NCI-H146 (cell line): ENCODE data around the gene TENT5A.
"Not testable (repeated sequence)": the region's sequence is repeated elsewhere in the genome, so short reads cannot be mapped to it uniquely, and the experiment has no call there.

Experiments used
- DNase-seq: peaks from one replicate; lab custom pipeline; 2025; lab: John Stamatoyannopoulos, UW

Gene TENT5A

DNA sequence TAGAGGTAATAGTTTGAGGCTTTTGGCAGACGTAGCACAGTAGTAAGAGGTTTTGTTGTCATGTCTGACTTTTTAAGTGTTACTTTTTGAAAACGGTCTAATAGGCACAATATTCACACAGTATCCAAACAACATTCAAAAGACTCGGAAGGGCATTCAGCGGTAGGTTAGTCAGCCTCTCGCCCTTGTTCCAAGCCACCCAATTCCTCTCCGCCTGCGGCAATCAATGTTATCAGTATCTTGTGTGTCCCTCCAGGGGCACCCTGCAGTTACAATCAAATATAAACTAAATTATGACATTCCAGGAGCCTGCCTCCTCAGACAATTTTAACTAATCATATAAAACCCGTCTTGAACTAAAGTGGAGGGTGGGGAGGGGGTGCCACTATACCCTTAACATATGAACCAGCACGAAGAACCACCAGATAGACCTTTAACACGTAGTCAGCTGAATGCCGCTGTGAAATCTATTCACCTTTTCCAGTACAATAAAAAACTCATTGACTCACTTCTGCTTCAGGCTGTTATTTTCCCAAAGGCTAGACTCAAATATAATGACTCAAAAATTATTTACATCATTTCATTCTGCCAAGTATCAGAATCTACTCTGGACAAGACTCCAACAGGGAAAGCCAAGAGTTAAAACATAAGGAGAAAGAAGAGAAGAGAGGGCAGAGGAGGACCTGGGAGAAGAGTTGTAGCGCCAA lies 1.6 kb downstream of the TENT5A start:
- DNase-seq = peak; percentile 88

DNA sequence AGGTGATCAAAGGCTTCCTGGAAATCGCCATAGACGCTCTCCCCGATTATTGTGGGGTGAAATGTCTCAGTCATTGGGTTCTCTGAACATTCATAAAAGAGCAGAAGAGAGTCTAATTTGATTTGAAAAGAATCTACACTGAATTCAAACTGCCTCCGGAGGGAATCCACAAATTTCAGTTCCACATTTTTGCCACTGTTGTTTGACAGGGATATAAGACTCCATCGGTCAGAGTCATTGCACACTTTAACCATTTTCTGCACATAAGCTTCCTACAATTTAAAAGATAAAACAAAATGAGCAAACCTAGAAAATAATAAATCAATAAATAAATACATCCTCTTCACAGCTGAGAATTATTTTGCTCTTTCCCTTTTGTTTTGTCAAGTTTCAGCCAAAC lies 2.3 kb downstream of the TENT5A start:
- DNase-seq = no peak

DNA sequence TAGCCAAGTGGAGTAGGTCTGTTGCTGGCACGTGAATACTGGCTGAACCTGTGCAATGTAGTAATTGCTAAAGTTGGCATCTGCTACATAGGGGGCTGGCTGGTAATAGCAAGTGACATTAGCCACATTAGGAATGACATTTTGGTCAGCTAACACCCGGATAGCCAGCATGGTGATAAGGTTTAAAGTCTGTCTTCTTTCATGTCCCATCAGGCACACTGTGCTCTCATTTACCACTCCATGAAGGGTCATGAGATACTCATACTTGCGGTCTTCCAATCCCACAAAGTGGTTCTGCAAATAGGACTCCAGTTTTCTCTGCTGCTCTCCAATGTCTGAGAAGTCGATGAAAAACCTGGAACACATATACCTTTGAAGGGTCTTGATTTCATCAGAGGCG lies 2.8 kb downstream of the TENT5A start:
- no peak for DNase-seq

DNA sequence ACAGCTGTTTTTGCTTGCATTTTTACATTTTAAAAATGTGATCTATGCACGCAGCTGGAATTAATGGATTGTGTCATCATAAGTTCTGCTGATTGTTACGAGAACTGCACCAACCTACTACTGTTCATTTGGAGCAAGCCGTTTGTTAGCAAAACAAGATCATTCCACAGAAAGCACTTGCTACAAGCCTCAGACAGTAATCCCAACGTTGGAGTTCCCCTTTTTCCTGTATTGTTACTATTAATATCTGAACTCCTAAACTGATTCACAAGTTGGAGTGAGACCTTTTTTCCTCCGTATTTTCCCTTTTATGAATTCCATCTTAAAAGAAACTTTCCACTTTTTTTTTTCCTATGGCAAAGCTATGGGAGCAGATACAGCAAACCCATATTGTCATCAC lies 3.5 kb downstream of the TENT5A start:
- DNase-seq = no peak

DNA sequence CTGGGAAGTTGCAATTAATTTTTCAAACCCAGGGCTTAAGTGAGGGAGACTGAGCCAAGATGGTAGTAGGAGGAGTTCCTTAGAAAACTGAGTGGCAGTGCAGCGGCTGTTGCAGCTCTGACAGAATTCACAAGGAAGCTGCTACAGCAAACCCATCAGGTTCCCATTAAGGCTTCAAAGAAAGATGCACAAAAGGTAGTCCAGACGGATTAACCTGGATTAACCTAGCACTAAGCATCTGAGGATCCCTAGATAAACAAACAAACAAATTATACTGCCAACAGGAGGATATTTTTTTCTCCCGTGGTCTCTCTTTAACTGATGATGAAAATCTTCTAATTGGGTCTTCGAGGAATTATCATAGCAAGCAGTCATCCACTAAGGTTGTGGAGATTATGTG lies 5.2 kb downstream of the TENT5A start:
- DNase-seq = no peak

DNA sequence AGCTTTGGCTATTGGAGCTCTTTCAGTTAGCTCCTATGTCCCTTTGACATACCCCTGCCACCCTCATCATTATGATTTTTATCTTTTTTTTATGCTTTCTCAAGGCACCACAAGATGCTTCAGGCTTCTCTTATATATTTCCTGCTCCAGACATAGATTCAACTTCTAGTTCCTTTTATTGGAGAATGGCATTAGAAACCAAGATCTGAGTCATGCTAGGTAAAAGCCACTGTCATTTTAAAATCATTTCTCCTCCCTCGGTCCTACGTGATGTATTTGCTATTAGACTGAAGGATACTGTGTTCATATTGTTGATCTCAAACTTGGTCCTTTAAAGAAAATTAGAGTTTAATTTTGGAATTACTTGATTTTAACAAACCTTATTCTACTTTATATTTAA lies 8.3 kb downstream of the TENT5A start:
- no peak for DNase-seq

DNA sequence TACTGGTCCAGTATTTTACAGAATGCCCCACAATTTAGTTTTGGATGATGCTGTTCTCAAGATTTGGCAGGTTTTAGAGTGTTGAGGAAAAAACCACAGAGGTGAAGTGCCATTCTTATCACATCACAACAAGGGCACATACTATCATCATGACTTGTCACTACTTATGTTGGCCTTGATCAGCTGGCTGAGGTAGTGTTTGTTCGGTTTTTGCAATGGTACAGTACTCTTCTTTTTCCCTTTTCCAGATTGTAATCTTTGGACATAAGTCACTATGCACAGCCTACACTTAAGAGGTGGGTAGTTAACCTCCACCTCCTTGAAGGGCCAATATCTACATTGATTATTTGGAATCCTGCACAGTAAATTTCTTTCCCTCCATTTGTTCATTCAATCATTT lies 8.8 kb downstream of the TENT5A start:
- no peak for DNase-seq

DNA sequence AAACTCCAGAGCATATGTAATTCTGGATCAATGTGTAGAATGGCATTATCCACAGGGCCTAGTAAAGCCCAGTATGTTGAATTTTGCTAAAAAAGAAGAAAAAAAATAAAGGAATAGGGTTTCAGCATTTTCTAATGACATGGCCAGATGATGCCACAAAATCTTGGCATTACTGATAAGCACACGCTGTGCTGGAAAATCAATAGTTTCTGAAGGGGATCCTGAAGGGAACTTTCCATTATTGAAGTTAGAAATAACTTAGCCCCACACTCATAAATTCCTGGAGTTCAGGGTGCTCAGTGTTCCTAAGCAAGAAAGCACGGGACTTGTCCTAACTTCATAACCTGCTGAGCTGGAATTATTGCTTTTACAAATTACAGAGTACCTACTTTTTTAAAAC lies 10.8 kb downstream of the TENT5A start:
- no peak for DNase-seq

DNA sequence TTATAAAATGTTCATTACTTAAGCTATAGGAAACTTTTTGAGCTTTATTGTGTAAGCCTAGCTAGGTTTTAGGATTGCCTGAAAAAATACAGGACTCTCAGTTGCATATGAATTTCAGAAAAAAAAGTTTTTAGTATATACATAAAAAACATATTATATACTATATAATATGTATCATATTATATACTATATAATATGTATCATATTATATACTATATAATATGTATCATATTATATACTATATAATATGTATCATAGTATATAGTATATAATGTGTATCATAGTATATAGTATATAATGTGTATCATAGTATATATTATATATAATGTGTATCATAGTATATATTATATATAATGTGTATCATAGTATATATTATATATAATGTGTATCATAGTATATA lies 11.9 kb downstream of the TENT5A start:
- not testable (repeated sequence) for DNase-seq

DNA sequence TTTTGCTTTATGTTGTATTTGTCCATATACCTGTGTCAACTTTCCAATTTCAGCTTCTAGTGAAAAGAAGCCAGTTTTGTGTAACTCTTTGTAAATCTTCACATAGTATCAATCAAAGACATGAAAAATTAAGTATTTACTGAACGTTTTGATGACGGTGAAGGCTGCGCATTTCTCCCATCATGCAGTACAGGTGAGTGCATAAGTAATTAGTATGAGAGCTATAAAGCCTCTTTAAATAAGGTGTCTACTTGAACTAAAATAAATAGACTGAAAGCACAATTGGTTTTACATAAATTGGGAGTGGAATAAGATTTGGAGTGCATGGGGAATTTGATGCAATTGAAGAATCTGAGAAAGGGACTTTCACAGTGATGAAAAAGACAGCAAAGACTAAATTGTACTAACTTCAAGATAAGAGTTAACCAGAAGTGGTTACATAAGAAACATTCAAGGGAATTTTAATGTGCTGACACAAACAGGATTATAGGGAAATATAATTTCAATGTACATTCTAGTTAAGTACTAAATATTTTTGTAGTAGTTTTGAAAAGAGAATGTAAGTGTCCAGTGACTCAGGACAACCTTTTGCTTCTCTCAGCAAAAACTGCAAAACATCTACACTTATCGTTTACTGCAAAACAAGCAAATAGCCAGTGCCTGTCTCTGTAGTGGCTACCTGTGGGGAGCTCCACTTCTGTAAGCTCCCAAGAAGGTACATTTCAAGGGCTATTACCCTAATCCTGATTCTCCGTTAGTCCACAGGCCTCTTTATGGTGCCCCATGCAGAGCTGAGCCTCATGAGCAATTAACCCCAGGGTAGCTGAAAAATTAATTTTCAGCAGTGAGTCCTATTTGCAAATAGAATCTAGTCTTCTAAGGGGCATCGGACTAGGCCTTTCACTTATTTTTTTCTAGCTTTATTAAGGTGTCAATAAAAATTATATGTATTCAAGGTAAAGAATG lies 13.0 kb downstream of the TENT5A start:
- peak; percentile 6 for DNase-seq

DNA sequence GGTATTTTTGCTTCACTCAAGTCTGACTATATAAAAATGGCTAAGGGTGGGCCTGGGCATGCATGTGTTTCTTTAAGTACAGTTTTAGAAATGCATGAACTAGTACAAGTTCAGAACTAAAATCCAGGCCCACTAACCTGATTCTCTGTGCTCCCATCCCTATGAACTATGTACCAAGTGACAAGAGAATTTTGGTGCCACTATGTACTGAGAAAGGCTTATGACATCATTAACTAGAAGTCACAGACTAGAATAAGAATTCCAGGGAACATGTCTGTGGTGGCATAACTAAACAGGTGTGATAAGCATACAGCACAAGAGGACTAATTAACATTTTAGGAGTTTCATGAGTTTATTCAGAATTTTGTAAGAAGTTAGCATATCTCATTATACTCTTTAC lies 16.1 kb downstream of the TENT5A start:
- DNase-seq = no peak

DNA sequence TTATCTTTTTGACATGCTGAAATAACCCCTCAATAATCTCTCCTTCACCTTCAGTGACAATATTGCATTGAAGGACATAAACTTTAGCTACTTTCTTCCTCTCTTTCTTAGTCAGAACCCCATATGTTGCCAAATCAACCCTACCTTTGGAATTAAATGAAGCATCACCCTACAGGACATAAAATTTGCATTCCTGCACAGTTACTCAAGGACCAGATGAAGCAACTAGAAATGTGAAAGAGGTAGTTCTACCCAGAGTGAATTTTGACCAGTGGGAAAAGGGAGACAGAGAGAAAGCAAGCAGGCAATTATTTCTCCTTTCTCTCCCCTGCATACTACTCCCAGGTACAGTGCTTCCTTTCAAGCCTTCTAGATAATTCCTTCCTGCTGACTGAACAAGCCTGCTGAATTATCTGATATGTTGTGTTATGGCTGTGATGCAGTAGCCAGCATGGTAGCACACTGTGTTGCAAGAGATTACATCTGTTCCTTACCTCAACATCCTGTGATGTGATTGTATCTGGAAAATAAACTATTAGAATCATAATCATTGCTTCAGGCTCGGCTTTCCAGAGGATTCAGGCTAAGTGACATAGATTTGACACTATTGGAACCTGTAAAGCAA lies 16.6 kb downstream of the TENT5A start:
- DNase-seq = no peak

DNA sequence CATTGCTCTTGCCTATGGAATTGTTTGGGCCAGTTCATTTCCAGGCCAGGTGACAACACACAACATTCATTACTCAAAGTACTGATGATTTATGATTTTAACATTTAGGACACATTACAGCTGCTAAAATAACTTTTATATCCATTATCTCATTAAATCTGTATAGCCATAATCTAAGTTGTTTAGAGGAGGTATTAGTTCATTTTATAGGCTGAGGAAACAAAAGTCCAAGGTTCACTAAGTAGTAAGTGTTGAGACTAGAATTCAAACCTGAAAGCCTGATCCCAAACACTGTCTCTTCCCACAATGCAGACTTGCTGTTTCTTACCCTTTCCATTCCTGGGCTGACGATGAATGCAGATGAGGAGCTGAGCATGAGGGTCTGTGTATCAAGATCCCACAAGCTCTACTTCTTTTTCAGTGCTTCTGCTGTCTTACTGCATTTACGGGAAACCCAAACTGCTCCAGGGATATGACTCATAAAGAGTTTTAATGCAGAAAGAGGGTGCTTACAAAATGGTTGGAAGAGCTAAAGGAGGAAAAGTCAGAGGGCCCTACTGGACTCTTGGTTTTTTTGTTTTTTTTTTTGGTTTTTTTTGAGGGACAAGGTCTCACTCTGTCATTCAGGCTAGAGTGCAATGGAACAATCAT lies 17.9 kb downstream of the TENT5A start:
- no peak for DNase-seq

DNA sequence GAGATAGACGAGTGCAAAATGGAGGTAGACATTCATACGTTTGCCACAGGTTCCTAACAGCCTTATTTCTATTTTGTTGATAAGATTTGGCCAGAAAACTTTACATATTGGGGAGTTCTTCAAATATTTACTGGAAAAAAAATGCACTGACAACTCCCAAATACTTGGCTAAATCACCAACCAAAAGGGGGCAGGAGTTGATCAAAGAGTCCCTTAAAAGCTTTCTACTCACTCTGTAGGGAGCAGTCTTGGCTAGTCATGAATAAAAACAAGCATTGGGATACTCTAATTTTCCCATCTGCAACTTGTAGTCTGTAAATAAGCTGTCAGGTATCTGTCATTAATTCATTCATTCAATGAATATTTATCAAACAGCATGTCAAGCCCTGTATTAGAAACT lies 18.4 kb downstream of the TENT5A start:
- no peak for DNase-seq

DNA sequence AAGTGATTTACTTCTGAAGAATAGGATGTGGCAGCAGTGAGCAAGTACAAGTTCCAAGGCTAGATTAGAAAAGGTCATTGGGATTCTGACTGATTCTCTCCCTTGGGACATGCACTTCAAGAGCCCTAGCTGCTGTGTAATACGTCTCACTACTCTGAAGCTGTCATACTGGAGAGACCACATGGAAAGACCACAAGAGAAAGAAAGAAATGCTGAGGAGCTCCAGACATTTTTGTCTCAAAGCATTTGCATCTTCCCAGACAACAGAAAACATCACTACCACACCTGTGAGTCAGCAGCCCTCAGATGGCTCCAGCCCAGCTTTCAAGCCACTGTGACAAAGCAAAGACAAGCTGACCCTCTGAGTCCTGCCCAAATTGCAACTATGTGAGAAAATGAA lies 20.7 kb downstream of the TENT5A start:
- no peak for DNase-seq

DNA sequence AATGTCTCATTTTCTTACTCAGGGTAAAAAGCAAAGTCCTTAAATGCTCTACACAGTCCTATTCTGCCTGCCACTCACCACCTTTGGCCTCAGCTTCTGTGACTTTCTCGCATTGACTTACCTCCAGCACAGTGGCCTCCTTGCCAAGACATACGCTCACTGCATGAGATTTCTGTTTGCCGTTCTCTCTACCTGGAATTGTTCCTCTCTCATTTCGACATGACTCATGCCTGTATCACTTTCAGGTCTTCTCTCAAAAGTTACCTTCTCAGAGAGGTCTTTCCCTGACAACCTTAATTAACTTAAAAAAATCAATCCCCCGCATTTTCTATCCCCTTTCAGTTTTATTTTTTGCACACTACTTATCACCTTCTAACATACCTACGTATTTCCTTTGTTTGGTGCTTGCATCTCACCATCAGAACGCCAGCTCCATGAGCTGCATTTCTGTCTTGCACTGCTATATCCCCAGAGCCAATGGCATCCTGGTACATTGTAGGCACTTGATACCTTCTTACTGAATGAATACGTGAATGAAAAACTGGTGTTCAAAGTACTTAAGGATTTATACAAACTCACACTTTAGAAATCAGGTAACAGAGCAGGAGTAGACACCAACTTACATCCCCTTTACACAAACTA lies 24.5 kb downstream of the TENT5A start:
- no peak for DNase-seq

DNA sequence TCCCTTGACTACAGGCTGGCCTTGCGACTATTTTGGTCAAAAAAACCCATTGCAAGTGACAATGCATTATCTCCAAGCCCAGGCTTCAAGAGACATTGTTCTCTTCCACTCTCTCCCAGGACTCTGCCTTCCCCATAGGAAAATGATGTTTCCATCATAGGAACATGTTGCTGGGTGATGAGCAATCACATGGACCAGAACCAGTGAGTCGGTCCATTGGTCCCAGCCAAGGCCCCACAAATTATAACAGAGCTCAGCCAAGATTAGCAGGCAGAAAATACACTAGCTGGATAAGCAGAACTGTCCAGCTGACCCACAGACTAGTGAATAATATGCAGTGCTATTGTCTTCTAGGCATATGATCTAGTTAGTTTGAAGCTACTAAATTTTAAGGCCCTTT lies 27.4 kb downstream of the TENT5A start:
- no peak for DNase-seq

DNA sequence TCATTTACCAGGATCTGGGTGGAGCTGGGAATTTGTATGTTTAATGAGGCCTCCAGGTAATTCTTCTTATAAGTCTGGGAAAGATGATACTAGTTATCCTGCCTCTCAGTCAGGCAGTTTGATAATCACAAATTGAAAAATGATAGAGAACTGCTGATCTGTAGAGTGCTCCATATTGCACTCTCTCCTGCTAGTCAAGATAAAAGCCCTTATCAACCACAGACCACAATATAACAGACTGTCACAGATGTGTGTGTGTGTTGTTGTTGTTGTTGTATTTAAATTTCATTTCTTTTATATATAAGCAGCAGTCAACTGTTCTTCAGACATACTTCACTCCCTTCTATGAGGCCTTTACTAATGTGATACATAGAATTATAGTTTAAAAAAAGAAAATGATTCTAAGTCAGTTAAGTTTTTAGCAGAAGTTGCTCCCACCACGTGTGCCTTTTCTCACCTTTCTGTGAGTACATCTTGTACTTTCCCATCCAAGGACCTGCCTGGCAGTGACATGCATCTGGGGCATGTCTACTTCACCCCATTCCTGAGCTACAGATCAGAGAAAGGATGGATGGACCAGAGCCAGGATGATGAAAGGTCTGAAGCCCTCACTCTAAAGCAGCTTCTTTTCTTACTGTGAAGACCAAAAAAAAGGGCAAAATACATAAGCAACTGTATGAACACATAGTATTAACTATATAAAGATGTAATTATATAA lies 29.8 kb downstream of the TENT5A start:
- DNase-seq = no peak

DNA sequence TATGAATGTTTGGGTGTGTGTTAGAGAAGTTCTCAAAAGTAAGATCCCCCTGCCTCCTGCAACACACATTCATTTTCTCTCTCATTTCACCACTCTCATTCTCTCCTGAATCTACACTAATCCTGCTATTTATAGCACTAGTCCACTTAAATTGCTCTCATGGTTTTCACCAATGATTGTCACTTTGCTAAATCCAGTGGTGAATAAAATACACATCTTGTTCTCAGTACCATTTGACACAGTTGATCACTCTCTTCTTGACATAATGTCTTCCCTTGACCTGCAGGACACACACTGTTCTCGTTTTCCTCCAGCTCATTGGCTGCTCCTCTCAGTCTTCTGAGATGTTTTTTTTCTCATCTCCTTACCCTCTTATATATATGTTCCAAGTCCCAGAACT lies 32.1 kb downstream of the TENT5A start:
- no peak for DNase-seq

DNA sequence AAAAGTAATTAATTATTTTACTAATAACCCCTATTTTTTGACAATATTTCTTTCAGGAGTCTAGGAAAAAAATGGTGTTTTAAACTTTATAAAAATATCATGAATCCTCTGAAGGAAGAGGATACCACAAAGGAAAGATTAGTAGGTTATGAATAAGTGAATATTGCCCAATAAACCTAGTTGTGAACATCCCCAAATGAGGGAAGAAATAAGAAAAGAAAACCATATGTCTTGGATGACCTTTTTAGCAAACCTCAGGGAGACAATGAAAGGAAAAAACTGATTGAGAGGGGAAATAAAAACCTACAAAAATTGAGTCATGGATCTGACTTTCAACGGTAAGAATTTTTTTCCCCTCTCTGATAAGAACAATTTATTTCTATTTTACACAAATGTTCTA lies 34.4 kb downstream of the TENT5A start:
- no peak for DNase-seq

DNA sequence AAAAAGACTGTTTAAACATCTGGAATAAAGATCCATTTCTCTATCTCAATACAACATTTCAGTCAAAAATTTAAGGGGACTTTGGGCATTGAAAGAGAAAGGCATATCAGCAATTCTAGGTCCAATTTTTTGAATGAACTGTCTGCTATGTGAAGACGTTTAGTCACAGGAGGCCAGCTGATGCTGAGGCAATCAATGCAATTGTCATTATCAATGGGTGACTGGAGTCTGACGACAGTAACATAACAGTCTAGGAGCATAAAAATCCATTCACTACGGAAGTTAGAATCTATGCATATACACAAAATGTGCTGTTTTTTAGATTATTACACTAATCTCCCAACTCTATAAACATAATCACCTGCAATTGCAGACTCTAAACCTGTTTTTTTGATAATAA lies 37.8 kb downstream of the TENT5A start:
- DNase-seq = no peak
